ENCODE results near the gene HAUS8. TPM values are rescaled to one million over a fixed set of nuclear protein-coding genes. Genes with fewer than 3 reads are reported as not detected.

HAUS8 gene
- total RNA-seq, 1 donor from 2014 or later, result 20.5 TPM

- no peak for DNase-seq (ENCODE audit: low read depth)
- H3K4me3 ChIP-seq (ENCODE audit: low read depth, low read length), result no peak overlapping the region
- TF ChIP-seq CTCF (conservative IDR thresholded peaks at IDR 0.05; ENCODE audit: low read depth, low read length), result no peak
Observed at GRCh38 chr19:17114414-17114831, 39.2 kb upstream of the HAUS8 start.

GRCh38 chr19:17113127-17113785, 38.0 kb upstream of the HAUS8 start:
- no peak overlapping the region for H3K4me3 ChIP-seq (ENCODE audit: low read depth, low read length)
- TF ChIP-seq CTCF (conservative IDR thresholded peaks at IDR 0.05; ENCODE audit: low read depth, low read length), result no peak
- DNase-seq (ENCODE audit: low read depth), result no peak

- DNase-seq (ENCODE audit: low read depth), result no peak
- no peak for TF ChIP-seq CTCF (conservative IDR thresholded peaks at IDR 0.05; ENCODE audit: low read depth, low read length)
Observed at GRCh38 chr19:17112700-17113099, 37.4 kb upstream of the HAUS8 start.

GRCh38 chr19:17112271-17112670, 37.0 kb upstream of the HAUS8 start:
- no peak for TF ChIP-seq CTCF (conservative IDR thresholded peaks at IDR 0.05; ENCODE audit: low read depth, low read length)
- DNase-seq (ENCODE audit: low read depth), result no peak

More at GRCh38 chr19:17112700-17113099, 37.4 kb upstream of the HAUS8 start:
- no peak overlapping the region for H3K4me3 ChIP-seq (ENCODE audit: low read depth, low read length)

GRCh38 chr19:17111766-17112165, 36.5 kb upstream of the HAUS8 start:
- H3K4me3 ChIP-seq (ENCODE audit: low read depth, low read length), result no peak overlapping the region
- no peak for DNase-seq (ENCODE audit: low read depth)
- no peak for TF ChIP-seq CTCF (conservative IDR thresholded peaks at IDR 0.05; ENCODE audit: low read depth, low read length)

More at GRCh38 chr19:17112271-17112670, 37.0 kb upstream of the HAUS8 start:
- no peak overlapping the region for H3K4me3 ChIP-seq (ENCODE audit: low read depth, low read length)

- H3K4me3 ChIP-seq (ENCODE audit: low read depth, low read length), result no peak overlapping the region
- DNase-seq (ENCODE audit: low read depth), result no peak
- no peak for TF ChIP-seq CTCF (conservative IDR thresholded peaks at IDR 0.05; ENCODE audit: low read depth, low read length)
Observed at GRCh38 chr19:17110599-17110966, 35.3 kb upstream of the HAUS8 start.

GRCh38 chr19:17109962-17110598, 34.8 kb upstream of the HAUS8 start:
- TF ChIP-seq CTCF (conservative IDR thresholded peaks at IDR 0.05; ENCODE audit: low read depth, low read length), result no peak

More at GRCh38 chr19:17109962-17110598, 34.8 kb upstream of the HAUS8 start:
- H3K4me3 ChIP-seq (ENCODE audit: low read depth, low read length), result no peak overlapping the region
- DNase-seq (ENCODE audit: low read depth), result no peak

Measured in epithelial cell of proximal tubule (primary cell).